Natural killer cell (primary cell): ENCODE results near the gene EEPD1. TPM values are rescaled to one million over a fixed set of nuclear protein-coding genes. Genes with fewer than 3 reads are reported as not detected.

Experiments
- ATAC-seq, 3 donors: fragments of 150-1000 bp in 2 of 3; fragments of 200-7000 bp in 1 of 3; cut with Tn5 transposase; 1 replicate in 1 of 3; 2 replicates in 2 of 3; pipeline ENCODE4 v1.10.0; 2021; ENCODE audit warnings: mild to moderate bottlenecking in 2 of 3, moderate library complexity in 2 of 3
- DNase-seq, 2 donors: peaks; one replicate each; pipeline versions ENCODE4 v3.0.0 to v3.0.0-alpha.2; 2013 to 2021; ENCODE audit warnings: mixed read lengths in 1 of 2
- H3K27ac ChIP-seq: one replicate; pipeline ENCODE4 v1.5.1; 2013; ENCODE audit warnings: mild to moderate bottlenecking, low read length
- H3K27me3 ChIP-seq: one replicate; pipeline ENCODE4 v1.6.1; 2013; ENCODE audit warnings: low read length; ENCODE audit not compliant: control insufficient read depth, insufficient read depth
- H3K36me3 ChIP-seq: one replicate; pipeline ENCODE4 v1.6.1; 2013; ENCODE audit warnings: low read length; ENCODE audit not compliant: control insufficient read depth, insufficient read depth
- H3K4me1 ChIP-seq: one replicate; pipeline ENCODE4 v1.6.1; 2013; ENCODE audit warnings: low read length; ENCODE audit not compliant: control insufficient read depth, insufficient read depth
- H3K4me3 ChIP-seq: one replicate; pipeline ENCODE4 v1.5.1; 2013; ENCODE audit warnings: low read length
- H3K9me3 ChIP-seq: one replicate; pipeline ENCODE4 v1.6.1; 2013; ENCODE audit warnings: low read length; ENCODE audit not compliant: control insufficient read depth, insufficient read depth
- H3K27ac Mint-ChIP-seq, 2 donors: one replicate each; pipeline ENCODE4 v1.8.0; 2022; ENCODE audit warnings: mild to moderate bottlenecking in 2 of 2, mixed read lengths in 2 of 2, moderate library complexity in 1 of 2
- H3K27me3 Mint-ChIP-seq, 2 donors: one replicate each; pipeline ENCODE4 v1.8.0; 2022; ENCODE audit warnings: low read depth in 2 of 2, mixed read lengths in 2 of 2
- H3K36me3 Mint-ChIP-seq: one replicate; pipeline ENCODE4 v1.8.0; 2022; ENCODE audit warnings: mixed read lengths
- H3K4me1 Mint-ChIP-seq, 2 donors: one replicate each; pipeline ENCODE4 v1.8.0; 2022; ENCODE audit warnings: mixed read lengths in 2 of 2
- H3K4me3 Mint-ChIP-seq: one replicate; pipeline ENCODE4 v1.8.0; 2022; ENCODE audit warnings: mild to moderate bottlenecking, moderate library complexity, mixed read lengths
- H3K9me3 Mint-ChIP-seq, 2 donors: one replicate each; pipeline ENCODE4 v1.8.0; 2022; ENCODE audit warnings: mixed read lengths in 2 of 2
- CTCF ChIP-seq: fragments of 200-600 bp; IDR thresholded peaks from one replicate; pipeline ENCODE4 v1.8.0; 2022; ENCODE audit warnings: antibody characterized with exemption
- WGBS: methylation state at CpG from one replicate; pipeline ENCODE4 v1.1.7; 2013; ENCODE audit warnings: missing lambda C conversion rate; ENCODE audit not compliant: insufficient coverage; 5-methylcytosine and 5-hydroxymethylcytosine counted together
- intact Hi-C: fragments of 100-400 bp; cut with micrococcal nuclease; formaldehyde crosslinking; loops from one replicate; pipeline ENCODE4 v1.14.2; 2022
- total RNA-seq, 4 donors: library from RNA; stranded (reverse); fragments of 120-200 nt in 1 of 4; gene quantifications; one replicate each; pipeline versions ENCODE4 v1.2.3 to v1.2.4, GENCODE V29; 2013 to 2022

EEPD1 gene
- total RNA-seq, 3 donors from 2014 or later (not counting 1 experiment from before 2014, with no cell fraction given) = 0.45 to 4.9 (median 1.4) TPM

GRCh38 chr7:36176697-36177096 lies 23.6 kb downstream of the EEPD1 start:
- no peaks in the 10 kb centered on the region for H3K36me3 ChIP-seq
- WGBS = 79% methylated on average over 2 of the region's 4 CpGs
- Mint-ChIP-seq H3K27ac (no peak overlapping the region), H3K9me3 (no peaks in the 10 kb centered on the region), H3K4me3 (no peak overlapping the region), H3K27me3 (peaks cover 0 to 4% of the 10 kb centered on the region in 2 donors), H3K4me1 (no peaks in the 10 kb centered on the region), H3K36me3 (no peaks in the 10 kb centered on the region)
- ATAC-seq (no peak), DNase-seq (no peak)
- no peak overlapping the region for H3K27ac ChIP-seq
- H3K27me3 ChIP-seq = no peaks in the 10 kb centered on the region
- H3K9me3 ChIP-seq = no peaks in the 10 kb centered on the region
- intact Hi-C loops = no loop called here
- no peak overlapping the region for H3K4me3 ChIP-seq
- H3K4me1 ChIP-seq = peaks cover 3% of the 10 kb centered on the region
- no peak for TF ChIP-seq CTCF

- TF ChIP-seq CTCF = no peak
- no peak for DNase-seq
- Mint-ChIP-seq H3K27me3 (peaks cover 0 to 4% of the 10 kb centered on the region in 2 donors), H3K36me3 (no peaks in the 10 kb centered on the region), H3K27ac (no peak overlapping the region), H3K4me3 (no peak overlapping the region), H3K9me3 (no peaks in the 10 kb centered on the region), H3K4me1 (no peaks in the 10 kb centered on the region)
- ATAC-seq = no peak
- Histone ChIP-seq H3K9me3 (no peaks in the 10 kb centered on the region), H3K4me3 (no peak overlapping the region), H3K27ac (no peak overlapping the region), H3K36me3 (no peaks in the 10 kb centered on the region), H3K4me1 (peaks cover 3% of the 10 kb centered on the region), H3K27me3 (no peaks in the 10 kb centered on the region)
- intact Hi-C loops = no loop called here
- 97% methylated on average over 5 of the region's 5 CpGs for WGBS
These were observed 27.1 kb downstream of the EEPD1 start for GRCh38 chr7:36180121-36180520.

- Histone ChIP-seq H3K9me3 (no peaks in the 10 kb centered on the region), H3K27me3 (no peaks in the 10 kb centered on the region), H3K36me3 (no peaks in the 10 kb centered on the region), H3K4me1 (no peaks in the 10 kb centered on the region), H3K4me3 (no peak overlapping the region), H3K27ac (no peak overlapping the region)
- no peaks in the 10 kb centered on the region for H3K9me3 Mint-ChIP-seq
- TF ChIP-seq CTCF = no peak
- intact Hi-C loops = no loop called here
- 91% methylated on average over 4 of the region's 4 CpGs for WGBS
- ATAC-seq (no peak), DNase-seq (no peak)
- no peaks in the 10 kb centered on the region for H3K4me1 Mint-ChIP-seq
- H3K27me3 Mint-ChIP-seq = peaks cover 0 to 4% of the 10 kb centered on the region in 2 donors
- H3K4me3 Mint-ChIP-seq = no peak overlapping the region
- H3K27ac Mint-ChIP-seq = no peak overlapping the region
- no peaks in the 10 kb centered on the region for H3K36me3 Mint-ChIP-seq
These were observed 28.6 kb downstream of the EEPD1 start for GRCh38 chr7:36181668-36182067.

- Mint-ChIP-seq H3K27me3 (peaks cover 0 to 6% of the 10 kb centered on the region in 2 donors), H3K4me3 (no peak overlapping the region), H3K9me3 (no peaks in the 10 kb centered on the region), H3K27ac (no peak overlapping the region), H3K4me1 (no peaks in the 10 kb centered on the region), H3K36me3 (no peaks in the 10 kb centered on the region)
- WGBS = 49% methylated on average over 13 of the region's 13 CpGs
- no peaks in the 10 kb centered on the region for H3K9me3 ChIP-seq
- no peak for ATAC-seq
- no peaks in the 10 kb centered on the region for H3K27me3 ChIP-seq
- H3K27ac ChIP-seq = no peak overlapping the region
- no peak for DNase-seq
- no peaks in the 10 kb centered on the region for H3K4me1 ChIP-seq
- H3K36me3 ChIP-seq = no peaks in the 10 kb centered on the region
- no peak overlapping the region for H3K4me3 ChIP-seq
- intact Hi-C loops = no loop called here
- no peak for TF ChIP-seq CTCF
These were observed 30.0 kb downstream of the EEPD1 start for GRCh38 chr7:36182854-36183604.
